SK-N-SH (cell line): ENCODE measurements around the gene WWP2.

Source experiments
- EP300 ChIP-seq, 2 experiments: IDR thresholded peaks; 2 replicates each; pipeline versions ENCODE4 v1.4.0 to v1.6.1; 2012; ENCODE audit warnings: borderline replicate concordance in 1 of 2, low read depth in 1 of 2, low read length in 1 of 2
- EZH2phosphoT487 ChIP-seq: fragments of 200-600 bp; sonication (generic); IDR thresholded peaks from 2 replicates; pipeline ENCODE4 v1.6.1; 2017; ENCODE audit warnings: low read depth, mixed run types, mild to moderate bottlenecking, antibody characterized with exemption, moderate library complexity, borderline replicate concordance
- GATA2 ChIP-seq: sonication (generic); formaldehyde crosslinking; IDR thresholded peaks from 2 replicates; pipeline ENCODE4 v1.5.0; 2020; ENCODE audit warnings: mild to moderate bottlenecking, missing genetic modification reagents
- JUND ChIP-seq: IDR thresholded peaks from 2 replicates; pipeline ENCODE4 v1.4.0; 2012
- MXI1 ChIP-seq: IDR thresholded peaks from 2 replicates; pipeline ENCODE4 v1.6.1; 2012; ENCODE audit warnings: mild to moderate bottlenecking, low read depth, low read length, improper control_type of control experiment
- PBX3 ChIP-seq: IDR thresholded peaks from 2 replicates; pipeline ENCODE4; 2012
- POLR2AphosphoS5 ChIP-seq: IDR thresholded peaks from 2 replicates; pipeline ENCODE4 v1.6.1; 2012; ENCODE audit warnings: low read depth, low read length
- RAD21 ChIP-seq: IDR thresholded peaks from 2 replicates; pipeline ENCODE4 v1.6.1; 2012; ENCODE audit warnings: mild to moderate bottlenecking, low read length
- SIN3A ChIP-seq: IDR thresholded peaks from 2 replicates; pipeline ENCODE4 v1.6.1; 2012; ENCODE audit warnings: low read depth, mild to moderate bottlenecking, low read length, moderate library complexity, borderline replicate concordance
- SMC3 ChIP-seq: IDR thresholded peaks from 2 replicates; pipeline ENCODE4 v1.6.1; 2012; ENCODE audit warnings: low read depth, low read length, improper control_type of control experiment
- TAF1 ChIP-seq: IDR thresholded peaks from 2 replicates; pipeline ENCODE4 v1.6.1; 2012; ENCODE audit warnings: low read depth, mild to moderate bottlenecking, low read length, moderate library complexity, borderline replicate concordance
- TF ChIP-seq, protein P1 (sequence below): fragments of 200-600 bp; sonication (generic); IDR thresholded peaks from 2 replicates; pipeline ENCODE4 v1.6.1; 2017; ENCODE audit warnings: antibody characterized with exemption, mild to moderate bottlenecking, moderate library complexity
- TF ChIP-seq, protein P2 (sequence below): IDR thresholded peaks from 2 replicates; pipeline ENCODE4 v1.4.0; 2012; ENCODE audit warnings: low read depth
- TF ChIP-seq, protein P3 (sequence below): fragments of 150-350 bp; IDR thresholded peaks from 2 replicates; pipeline ENCODE4 v1.6.1; 2017; ENCODE audit warnings: antibody characterized with exemption, low read length, low read depth, borderline replicate concordance

DNA sequence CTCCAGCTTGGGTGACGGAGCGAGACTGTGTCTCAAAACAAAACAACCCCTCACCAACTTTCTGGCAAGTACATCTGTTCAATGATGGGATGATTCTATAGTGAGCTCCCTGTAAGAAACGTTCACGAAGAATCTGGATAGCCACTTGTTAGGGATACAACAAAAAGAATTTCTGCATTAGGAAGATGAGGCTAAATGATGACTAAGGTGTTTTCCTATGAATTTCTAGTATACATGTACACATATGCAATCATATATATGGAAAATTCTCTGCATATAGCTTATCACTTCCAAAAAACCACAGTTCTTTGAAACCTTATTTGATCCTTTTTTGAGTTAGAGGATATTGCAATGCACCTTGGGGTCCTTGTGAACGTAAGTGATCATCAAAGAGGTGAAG lies 124.6 kb downstream of the WWP2 start:
- TF ChIP-seq TAF1 (no peak), EP300 (IDR thresholded peaks at IDR 0.05; ENCODE audit: borderline replicate concordance in 1 of 2, low read depth in 1 of 2, low read length in 1 of 2) (no peak), EZH2phosphoT487 (no peak), POLR2AphosphoS5 (no peak), MXI1 (no peak), JUND (no peak), GATA2 (no peak), SMC3 (no peak), RAD21 (no peak), PBX3 (no peak), SIN3A (no peak)
- TF ChIP-seq, protein P1, sequence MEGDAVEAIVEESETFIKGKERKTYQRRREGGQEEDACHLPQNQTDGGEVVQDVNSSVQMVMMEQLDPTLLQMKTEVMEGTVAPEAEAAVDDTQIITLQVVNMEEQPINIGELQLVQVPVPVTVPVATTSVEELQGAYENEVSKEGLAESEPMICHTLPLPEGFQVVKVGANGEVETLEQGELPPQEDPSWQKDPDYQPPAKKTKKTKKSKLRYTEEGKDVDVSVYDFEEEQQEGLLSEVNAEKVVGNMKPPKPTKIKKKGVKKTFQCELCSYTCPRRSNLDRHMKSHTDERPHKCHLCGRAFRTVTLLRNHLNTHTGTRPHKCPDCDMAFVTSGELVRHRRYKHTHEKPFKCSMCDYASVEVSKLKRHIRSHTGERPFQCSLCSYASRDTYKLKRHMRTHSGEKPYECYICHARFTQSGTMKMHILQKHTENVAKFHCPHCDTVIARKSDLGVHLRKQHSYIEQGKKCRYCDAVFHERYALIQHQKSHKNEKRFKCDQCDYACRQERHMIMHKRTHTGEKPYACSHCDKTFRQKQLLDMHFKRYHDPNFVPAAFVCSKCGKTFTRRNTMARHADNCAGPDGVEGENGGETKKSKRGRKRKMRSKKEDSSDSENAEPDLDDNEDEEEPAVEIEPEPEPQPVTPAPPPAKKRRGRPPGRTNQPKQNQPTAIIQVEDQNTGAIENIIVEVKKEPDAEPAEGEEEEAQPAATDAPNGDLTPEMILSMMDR = no peak
- TF ChIP-seq, protein P2, sequence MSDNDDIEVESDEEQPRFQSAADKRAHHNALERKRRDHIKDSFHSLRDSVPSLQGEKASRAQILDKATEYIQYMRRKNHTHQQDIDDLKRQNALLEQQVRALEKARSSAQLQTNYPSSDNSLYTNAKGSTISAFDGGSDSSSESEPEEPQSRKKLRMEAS = no peak
- TF ChIP-seq, protein P3, sequence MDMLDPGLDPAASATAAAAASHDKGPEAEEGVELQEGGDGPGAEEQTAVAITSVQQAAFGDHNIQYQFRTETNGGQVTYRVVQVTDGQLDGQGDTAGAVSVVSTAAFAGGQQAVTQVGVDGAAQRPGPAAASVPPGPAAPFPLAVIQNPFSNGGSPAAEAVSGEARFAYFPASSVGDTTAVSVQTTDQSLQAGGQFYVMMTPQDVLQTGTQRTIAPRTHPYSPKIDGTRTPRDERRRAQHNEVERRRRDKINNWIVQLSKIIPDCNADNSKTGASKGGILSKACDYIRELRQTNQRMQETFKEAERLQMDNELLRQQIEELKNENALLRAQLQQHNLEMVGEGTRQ = no peak
